Measurements from ENCODE around the gene ANKIB1. TPM values are rescaled to one million over a fixed set of nuclear protein-coding genes. Genes with fewer than 3 reads are reported as not detected.

ANKIB1 gene
- 41.7 and 49.6 TPM in 2 replicates for total RNA-seq (2022)
- percentile 78 among the genes with signal in this experiment for Bru-seq, nascent RNA
- BruChase-seq, experiment 1, labeled RNA remaining after a 6-hour chase: percentile 72 among the genes with signal in this experiment
- percentile 78 among the genes with signal in this experiment for BruChase-seq, experiment 2, labeled RNA remaining after a 2-hour chase
- long read RNA-seq, partial matches to known transcripts: 1 of 2 reads
- long read RNA-seq, other reads (novel, unspliced or antisense): 1 of 2 reads

DNA sequence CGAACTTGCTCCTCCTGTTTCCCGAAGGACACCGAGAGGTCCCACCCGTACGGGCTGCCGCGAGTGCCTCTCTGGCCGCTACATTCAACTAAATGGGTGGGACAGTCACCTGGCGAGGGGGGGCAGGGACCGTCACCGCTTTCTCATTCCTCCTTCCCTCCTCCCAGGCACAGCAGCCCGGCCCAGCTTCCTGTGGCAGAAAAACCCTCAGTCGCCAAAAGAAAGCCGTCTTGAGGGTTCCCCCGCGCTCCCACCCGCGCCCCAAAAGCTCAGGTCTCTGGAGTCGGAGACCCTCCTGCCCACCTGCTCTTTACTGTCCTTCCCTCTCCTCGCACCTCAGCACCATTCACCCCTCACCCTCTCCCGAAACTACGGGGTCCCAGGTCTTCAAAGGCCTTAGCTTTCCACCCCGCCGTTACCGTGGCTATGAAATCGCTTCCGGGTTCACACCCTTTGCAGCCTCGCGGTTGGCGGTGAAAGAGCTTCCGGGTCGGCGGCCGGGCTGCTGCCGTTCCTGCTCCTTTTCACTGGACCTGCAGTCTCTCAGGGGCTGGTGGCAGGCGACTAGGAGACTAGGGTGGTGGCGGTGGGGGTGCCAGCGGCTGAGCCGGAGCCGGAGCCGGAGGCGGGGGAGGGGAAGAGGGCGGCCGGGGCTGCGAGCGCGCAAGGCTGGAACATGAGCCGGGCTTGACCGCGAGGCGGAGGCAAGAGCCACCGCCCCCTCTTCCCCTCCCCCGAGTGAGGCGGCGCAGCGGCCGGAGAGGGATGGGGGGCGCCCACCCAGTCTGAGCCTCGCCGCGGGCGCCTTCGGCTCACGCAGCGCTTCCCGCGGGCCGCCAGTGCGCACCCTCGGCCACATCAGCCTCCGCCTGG lies at the start of gene ANKIB1, which contains the start of gene KRIT1:
Gene ANKIB1, plus strand, starts transcription at position 488 of the 873 bp plus-strand sequence. CDS start 49,005 bp downstream, outside the sequence.
Gene KRIT1, minus strand, starts transcription at position 428 of the 873 bp plus-strand sequence. CDS start 3,779 bp downstream, outside the sequence.
- Mint-ChIP-seq H3K4me3 (ENCODE audit: low read depth, unreplicated experiment) (peak within 1 kb of the TSS; percentile 90), H3K27me3 (ENCODE audit: unreplicated experiment) (no peaks in the 10 kb centered on the region), H3K4me1 (ENCODE audit: low read depth, unreplicated experiment) (no peaks in the 10 kb centered on the region), H3K36me3 (ENCODE audit: insufficient read depth, unreplicated experiment) (peaks cover 23% of the 10 kb centered on the region), H3K27ac (ENCODE audit: unreplicated experiment) (peak within 1 kb of the TSS; percentile 98), H3K9me3 (ENCODE audit: low read depth, unreplicated experiment) (no peaks in the 10 kb centered on the region)
- TF ChIP-seq, protein P1, sequence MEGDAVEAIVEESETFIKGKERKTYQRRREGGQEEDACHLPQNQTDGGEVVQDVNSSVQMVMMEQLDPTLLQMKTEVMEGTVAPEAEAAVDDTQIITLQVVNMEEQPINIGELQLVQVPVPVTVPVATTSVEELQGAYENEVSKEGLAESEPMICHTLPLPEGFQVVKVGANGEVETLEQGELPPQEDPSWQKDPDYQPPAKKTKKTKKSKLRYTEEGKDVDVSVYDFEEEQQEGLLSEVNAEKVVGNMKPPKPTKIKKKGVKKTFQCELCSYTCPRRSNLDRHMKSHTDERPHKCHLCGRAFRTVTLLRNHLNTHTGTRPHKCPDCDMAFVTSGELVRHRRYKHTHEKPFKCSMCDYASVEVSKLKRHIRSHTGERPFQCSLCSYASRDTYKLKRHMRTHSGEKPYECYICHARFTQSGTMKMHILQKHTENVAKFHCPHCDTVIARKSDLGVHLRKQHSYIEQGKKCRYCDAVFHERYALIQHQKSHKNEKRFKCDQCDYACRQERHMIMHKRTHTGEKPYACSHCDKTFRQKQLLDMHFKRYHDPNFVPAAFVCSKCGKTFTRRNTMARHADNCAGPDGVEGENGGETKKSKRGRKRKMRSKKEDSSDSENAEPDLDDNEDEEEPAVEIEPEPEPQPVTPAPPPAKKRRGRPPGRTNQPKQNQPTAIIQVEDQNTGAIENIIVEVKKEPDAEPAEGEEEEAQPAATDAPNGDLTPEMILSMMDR (IDR thresholded peaks at IDR 0.05; ENCODE audit: unreplicated experiment): no peak
- DNase-seq: peak; percentile 79
- no TSS peak for BruUV-seq (replicated peaks)
- CTCF ChIA-PET: interaction anchor here (0.6 to 1.8 kb wide), 2 partner anchors 12 to 202 kb away, joined by 3 to 4 read pairs; partner anchors contain the start of gene GATAD1
- intact Hi-C loops (cut with micrococcal nuclease; ENCODE audit: unreplicated experiment): no loop called here

GRCh38 chr7:92200791-92201190 lies 45.0 kb upstream of the ANKIB1 start:
- no peaks in the 10 kb centered on the region for H3K9me3 Mint-ChIP-seq (ENCODE audit: low read depth, unreplicated experiment)
- H3K4me3 Mint-ChIP-seq (ENCODE audit: low read depth, unreplicated experiment): no peak overlapping the region
- no peaks in the 10 kb centered on the region for H3K27me3 Mint-ChIP-seq (ENCODE audit: unreplicated experiment)
- no peaks in the 10 kb centered on the region for H3K4me1 Mint-ChIP-seq (ENCODE audit: low read depth, unreplicated experiment)
- no peak for DNase-seq
- H3K27ac Mint-ChIP-seq (ENCODE audit: unreplicated experiment): no peak overlapping the region
- H3K36me3 Mint-ChIP-seq (ENCODE audit: insufficient read depth, unreplicated experiment): peaks cover 17% of the 10 kb centered on the region
- intact Hi-C loops (cut with micrococcal nuclease; ENCODE audit: unreplicated experiment): no loop called here
- CTCF ChIA-PET: no interaction called here
- TF ChIP-seq, protein P1 (IDR thresholded peaks at IDR 0.05; ENCODE audit: unreplicated experiment): no peak
- no TSS peak for BruUV-seq (replicated peaks)

GRCh38 chr7:92205987-92206386 lies 39.8 kb upstream of the ANKIB1 start:
- no peak overlapping the region for H3K27ac Mint-ChIP-seq (ENCODE audit: unreplicated experiment)
- no peak for DNase-seq
- no peaks in the 10 kb centered on the region for H3K36me3 Mint-ChIP-seq (ENCODE audit: insufficient read depth, unreplicated experiment)
- no TSS peak for BruUV-seq (replicated peaks)
- no peak overlapping the region for H3K4me3 Mint-ChIP-seq (ENCODE audit: low read depth, unreplicated experiment)
- H3K27me3 Mint-ChIP-seq (ENCODE audit: unreplicated experiment): no peaks in the 10 kb centered on the region
- H3K4me1 Mint-ChIP-seq (ENCODE audit: low read depth, unreplicated experiment): no peaks in the 10 kb centered on the region
- no peaks in the 10 kb centered on the region for H3K9me3 Mint-ChIP-seq (ENCODE audit: low read depth, unreplicated experiment)
- intact Hi-C loops (cut with micrococcal nuclease; ENCODE audit: unreplicated experiment): no loop called here
- TF ChIP-seq, protein P1 (IDR thresholded peaks at IDR 0.05; ENCODE audit: unreplicated experiment): no peak
- CTCF ChIA-PET: no interaction called here

GRCh38 chr7:92206672-92207071 lies 39.1 kb upstream of the ANKIB1 start:
- no peaks in the 10 kb centered on the region for H3K9me3 Mint-ChIP-seq (ENCODE audit: low read depth, unreplicated experiment)
- H3K4me1 Mint-ChIP-seq (ENCODE audit: low read depth, unreplicated experiment): no peaks in the 10 kb centered on the region
- no peaks in the 10 kb centered on the region for H3K27me3 Mint-ChIP-seq (ENCODE audit: unreplicated experiment)
- TF ChIP-seq, protein P1 (IDR thresholded peaks at IDR 0.05; ENCODE audit: unreplicated experiment): no peak
- intact Hi-C loops (cut with micrococcal nuclease; ENCODE audit: unreplicated experiment): no loop called here
- DNase-seq: no peak
- BruUV-seq (replicated peaks): no TSS peak
- H3K4me3 Mint-ChIP-seq (ENCODE audit: low read depth, unreplicated experiment): no peak overlapping the region
- no peaks in the 10 kb centered on the region for H3K36me3 Mint-ChIP-seq (ENCODE audit: insufficient read depth, unreplicated experiment)
- CTCF ChIA-PET: interaction anchor here (0.5 to 0.7 kb wide), 2 partner anchors 14 to 61 kb away, joined by 3 to 4 read pairs; no protein-coding TSS in a partner anchor
- H3K27ac Mint-ChIP-seq (ENCODE audit: unreplicated experiment): no peak overlapping the region
